Activated T-helper 17 cell treated with anti-CD3 and anti-CD28 coated beads, Interleukin-2, amount 50 U/mL, for 72 hours (primary cell): ENCODE results near the gene LRRC45. TPM values are rescaled to one million over a fixed set of nuclear protein-coding genes. Genes with fewer than 3 reads are reported as not detected.

Experiments used
- ATAC-seq: fragments of 150-1000 bp; cut with Tn5 transposase; replicated peaks from 2 replicates; pipeline ENCODE4 v1.10.0; 2021; ENCODE audit warnings: mild to moderate bottlenecking, moderate library complexity
- H3K27ac Mint-ChIP-seq: one replicate; pipeline ENCODE4 v1.8.0; 2022; ENCODE audit warnings: mixed read lengths
- H3K27me3 Mint-ChIP-seq: one replicate; pipeline ENCODE4 v1.8.0; 2022; ENCODE audit warnings: mixed read lengths
- H3K36me3 Mint-ChIP-seq: one replicate; pipeline ENCODE4 v1.8.0; 2022; ENCODE audit warnings: low read depth, mild to moderate bottlenecking, mixed read lengths
- H3K4me1 Mint-ChIP-seq: one replicate; pipeline ENCODE4 v1.8.0; 2022; ENCODE audit warnings: mixed read lengths
- H3K4me3 Mint-ChIP-seq: one replicate; pipeline ENCODE4 v1.8.0; 2022; ENCODE audit warnings: mild to moderate bottlenecking, mixed read lengths
- H3K9me3 Mint-ChIP-seq: one replicate; pipeline ENCODE4 v1.8.0; 2022; ENCODE audit warnings: mixed read lengths
- total RNA-seq, 2 donors: library from RNA; stranded (reverse); gene quantifications; one replicate each; pipeline ENCODE4 v1.2.3, GENCODE V29; 2022

Gene LRRC45
- total RNA-seq, 2 donors from 2014 or later = 14.0 to 23.9 TPM

DNA sequence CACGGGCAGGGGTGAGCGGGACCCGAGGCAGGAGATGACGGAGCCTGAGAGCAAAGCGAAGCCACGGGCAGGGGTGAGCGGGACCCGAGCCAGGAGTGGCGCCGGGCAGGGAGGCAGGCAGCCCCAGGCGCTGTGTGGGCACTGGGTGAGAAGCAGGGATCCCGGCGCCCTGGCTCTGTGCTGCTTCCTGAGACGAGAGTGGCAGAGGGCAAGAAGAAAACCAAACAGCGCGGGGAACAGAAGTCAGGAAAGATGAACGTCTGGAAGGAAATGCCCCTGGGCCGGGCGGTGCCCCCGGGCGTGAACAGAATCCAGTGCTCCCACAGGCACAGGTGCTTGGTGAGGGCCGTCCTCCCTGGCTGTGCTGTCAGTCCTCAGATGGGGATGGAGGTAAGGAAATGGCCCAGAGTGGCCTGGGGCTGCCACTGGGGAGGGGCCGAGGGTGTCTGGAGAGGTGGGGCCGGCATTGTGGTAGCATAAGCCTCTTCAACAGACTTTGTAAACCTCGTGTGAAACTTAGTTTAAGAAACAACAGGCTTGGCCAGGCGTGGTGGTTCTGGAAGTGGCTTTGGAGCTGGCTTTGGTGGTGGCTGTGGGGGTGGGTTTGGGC, 35.8 kb upstream of the LRRC45 start:
- Mint-ChIP-seq H3K4me3 (no peak overlapping the region), H3K27ac (no peak overlapping the region), H3K9me3 (no peaks in the 10 kb centered on the region), H3K36me3 (peaks cover 35% of the 10 kb centered on the region), H3K4me1 (peaks cover 10% of the 10 kb centered on the region), H3K27me3 (no peaks in the 10 kb centered on the region)
- no peak for ATAC-seq

DNA sequence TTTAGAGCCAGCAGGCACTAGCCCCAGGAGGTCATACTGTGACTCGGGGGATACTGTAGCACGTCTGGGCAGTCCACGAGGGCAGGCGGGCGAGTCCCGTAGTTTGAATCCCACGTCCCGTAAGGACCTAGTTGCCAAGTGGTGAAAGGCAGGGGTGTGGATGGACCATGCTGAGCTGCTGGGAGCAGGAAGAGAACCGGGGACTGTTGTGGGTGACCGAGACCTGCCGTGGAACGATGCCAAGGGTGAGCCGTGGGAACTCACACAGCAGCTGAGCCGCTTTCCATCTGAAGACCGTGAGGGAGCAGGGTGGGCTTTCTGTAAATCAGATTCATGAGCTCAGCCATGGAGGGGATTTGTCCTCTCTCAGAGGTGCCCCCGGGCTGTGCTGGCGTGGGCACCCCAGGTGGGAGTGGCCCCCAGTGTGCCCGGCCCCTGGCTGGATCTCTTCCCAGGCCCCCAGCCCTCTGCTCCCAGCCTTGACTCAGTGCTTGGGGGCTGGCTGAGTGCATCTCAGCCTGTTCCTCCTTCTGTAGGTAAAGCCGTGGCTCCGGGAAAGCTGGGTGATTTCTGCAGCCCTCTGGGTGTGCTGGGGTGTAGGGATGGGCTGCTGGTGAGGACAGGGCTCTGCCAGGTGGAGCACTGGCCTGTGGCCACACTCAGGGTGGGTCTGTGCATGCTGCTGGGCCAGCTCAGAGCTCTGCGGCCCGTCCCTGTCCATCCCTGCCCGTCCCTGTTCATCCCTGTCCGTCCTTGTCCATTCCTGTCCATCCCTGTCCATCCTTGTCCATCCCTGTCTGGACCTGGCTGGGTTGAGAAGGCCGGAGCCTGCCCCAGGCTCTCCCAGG, 32.0 kb upstream of the LRRC45 start:
- Mint-ChIP-seq H3K4me1 (peaks cover 4% of the 10 kb centered on the region), H3K36me3 (peaks cover 8% of the 10 kb centered on the region)

DNA sequence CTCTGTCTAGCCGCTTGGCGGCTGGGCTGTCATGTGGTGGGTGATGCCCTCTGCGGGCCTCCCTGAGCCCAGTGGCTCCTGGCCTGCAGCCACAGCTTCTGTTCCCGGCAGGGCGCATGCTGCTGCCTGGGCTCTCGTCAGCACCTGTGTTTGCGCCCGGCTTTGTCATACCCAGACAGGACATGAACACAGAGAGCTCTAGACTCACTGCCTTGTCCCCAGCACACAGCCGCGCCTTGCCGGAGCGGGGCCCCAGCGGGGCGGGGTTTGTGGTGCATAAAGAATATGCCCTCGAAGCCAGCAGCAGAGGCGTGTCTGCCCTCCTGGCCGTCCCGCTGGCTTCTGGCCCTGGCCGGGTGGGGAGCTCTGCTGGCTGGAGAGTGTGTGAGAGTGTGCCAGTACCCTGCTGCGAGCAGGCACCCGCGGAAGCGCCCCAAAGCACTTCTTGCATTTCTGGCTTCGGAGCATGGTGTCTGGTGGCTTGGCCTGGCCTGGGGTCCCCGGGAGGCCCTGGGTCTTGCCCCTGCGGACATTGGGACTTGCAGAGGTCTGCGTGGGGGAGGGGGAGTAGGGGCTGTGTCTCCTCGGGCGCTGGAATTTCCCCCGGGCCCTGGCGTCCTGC, 31.3 kb upstream of the LRRC45 start:
- H3K4me1 Mint-ChIP-seq = peaks cover 4% of the 10 kb centered on the region
- H3K4me3 Mint-ChIP-seq = no peak overlapping the region
- H3K36me3 Mint-ChIP-seq = peaks cover under 1% of the 10 kb centered on the region
- no peak overlapping the region for H3K27ac Mint-ChIP-seq
- no peak for ATAC-seq
- H3K27me3 Mint-ChIP-seq = no peaks in the 10 kb centered on the region
- no peaks in the 10 kb centered on the region for H3K9me3 Mint-ChIP-seq

More for the DNA sequence above, 32.0 kb upstream of the LRRC45 start:
- ATAC-seq = no peak
- peak overlapping the region; percentile 58 for H3K27ac Mint-ChIP-seq
- no peaks in the 10 kb centered on the region for H3K9me3 Mint-ChIP-seq
- H3K27me3 Mint-ChIP-seq = no peaks in the 10 kb centered on the region
- H3K4me3 Mint-ChIP-seq = no peak overlapping the region

- H3K9me3 Mint-ChIP-seq = no peaks in the 10 kb centered on the region
- H3K4me1 Mint-ChIP-seq = peaks cover 4% of the 10 kb centered on the region
- ATAC-seq = no peak
- H3K27ac Mint-ChIP-seq = no peak overlapping the region
- no peaks in the 10 kb centered on the region for H3K27me3 Mint-ChIP-seq
- no peaks in the 10 kb centered on the region for H3K36me3 Mint-ChIP-seq
- no peak overlapping the region for H3K4me3 Mint-ChIP-seq
Observed at GRCh38 chr17:81992306-81993102, 30.6 kb upstream of the LRRC45 start.

DNA sequence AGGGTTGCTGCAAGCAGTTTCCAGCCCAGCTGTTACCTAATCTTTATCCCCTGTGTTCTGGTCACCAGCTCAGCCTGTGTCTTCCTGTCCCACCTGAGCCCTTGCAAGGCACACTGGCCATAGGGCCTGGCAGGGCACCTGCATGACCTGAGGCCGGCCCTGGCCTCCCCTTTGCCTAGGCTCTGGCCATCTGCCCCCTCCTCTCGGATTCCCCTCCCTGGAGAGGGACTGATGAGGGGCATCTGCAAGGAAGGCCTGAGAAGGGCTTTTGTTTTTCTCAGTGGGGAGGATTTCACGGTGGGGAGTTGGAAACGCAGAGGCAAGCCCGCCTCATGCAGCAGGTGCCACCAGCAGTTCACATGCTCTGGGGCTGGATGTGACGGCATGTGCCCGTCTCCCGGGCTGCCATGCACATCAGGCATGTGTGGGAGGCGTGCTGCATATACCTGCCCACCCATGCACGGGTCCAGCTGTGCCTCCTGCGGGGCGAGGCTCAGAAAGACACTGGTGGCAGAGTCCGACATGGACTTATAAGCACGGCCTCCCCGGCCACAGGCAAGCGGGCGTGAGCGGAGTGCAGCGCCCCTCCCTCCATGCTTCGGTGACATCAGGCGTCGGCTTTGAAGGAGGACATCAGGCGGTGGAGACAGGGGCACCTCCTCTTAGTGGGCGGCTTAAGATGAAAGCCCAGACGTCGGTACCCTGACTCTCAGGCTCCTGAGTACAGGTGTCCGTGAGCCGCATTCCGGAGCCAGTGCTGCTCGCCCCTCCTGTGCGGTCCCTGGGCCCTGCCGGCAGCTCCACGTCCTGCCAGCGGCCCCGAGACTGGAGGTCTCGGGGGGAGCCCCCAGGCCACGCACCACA, 29.1 kb upstream of the LRRC45 start:
- no peaks in the 10 kb centered on the region for H3K27me3 Mint-ChIP-seq
- H3K36me3 Mint-ChIP-seq = no peaks in the 10 kb centered on the region
- no peak overlapping the region for H3K27ac Mint-ChIP-seq
- ATAC-seq = no peak
- H3K9me3 Mint-ChIP-seq = no peaks in the 10 kb centered on the region
- peaks cover 4% of the 10 kb centered on the region for H3K4me1 Mint-ChIP-seq
- no peak overlapping the region for H3K4me3 Mint-ChIP-seq

DNA sequence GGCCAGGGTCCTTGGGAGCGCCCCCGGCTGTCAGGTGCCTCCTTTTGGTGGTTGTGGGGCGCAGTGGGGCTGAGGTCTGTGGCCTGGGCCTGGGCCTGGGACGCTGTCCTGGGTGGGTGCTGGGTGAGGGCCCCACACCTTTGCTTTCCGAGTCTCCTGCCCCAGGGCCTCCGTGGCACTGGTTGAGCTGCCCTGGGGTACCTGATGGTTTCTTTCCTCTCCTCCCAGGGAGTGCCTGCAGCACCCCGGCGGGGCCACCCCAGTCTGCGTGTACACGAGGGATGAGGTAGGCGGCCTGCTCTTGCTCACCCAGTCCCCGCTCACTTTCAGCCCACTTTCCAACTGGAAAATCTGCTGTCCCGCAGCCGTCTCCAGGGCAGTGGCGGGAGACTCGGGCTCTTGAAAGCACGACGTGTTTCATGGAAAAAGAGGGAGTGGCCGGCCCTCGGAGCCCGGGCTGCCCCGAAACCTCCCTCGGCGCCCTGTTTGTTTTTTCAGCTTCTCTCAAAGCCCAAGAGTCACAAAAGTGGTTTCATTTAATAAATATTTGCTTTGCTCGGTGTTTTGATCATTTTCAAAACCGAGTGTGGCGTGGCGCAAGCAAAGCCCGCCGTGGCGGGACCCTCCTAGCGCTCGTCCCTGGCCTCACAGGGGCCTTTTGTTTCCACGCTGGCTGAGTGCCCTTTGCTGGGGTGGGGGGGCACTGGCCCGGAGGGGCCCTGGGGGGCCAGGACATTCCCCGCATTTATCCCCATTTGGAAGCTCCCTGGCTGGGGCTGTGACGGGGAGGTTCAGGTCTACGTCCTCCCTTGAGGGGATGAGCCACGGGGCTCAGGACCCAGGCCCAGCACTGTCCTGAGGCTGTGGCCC, 28.3 kb upstream of the LRRC45 start:
- H3K27ac Mint-ChIP-seq = no peak overlapping the region
- no peak for ATAC-seq
- H3K27me3 Mint-ChIP-seq = no peaks in the 10 kb centered on the region
- no peak overlapping the region for H3K4me3 Mint-ChIP-seq
- H3K4me1 Mint-ChIP-seq = peaks cover 4% of the 10 kb centered on the region
- no peaks in the 10 kb centered on the region for H3K36me3 Mint-ChIP-seq
- H3K9me3 Mint-ChIP-seq = no peaks in the 10 kb centered on the region

- no peak overlapping the region for H3K4me3 Mint-ChIP-seq
- peaks cover under 1% of the 10 kb centered on the region for H3K4me1 Mint-ChIP-seq
- H3K27ac Mint-ChIP-seq = no peak overlapping the region
- H3K27me3 Mint-ChIP-seq = no peaks in the 10 kb centered on the region
- no peaks in the 10 kb centered on the region for H3K36me3 Mint-ChIP-seq
- no peak for ATAC-seq
- no peaks in the 10 kb centered on the region for H3K9me3 Mint-ChIP-seq
Observed at GRCh38 chr17:81995463-81996231, 27.5 kb upstream of the LRRC45 start.

GRCh38 chr17:81996232-81996756, 26.8 kb upstream of the LRRC45 start:
- Mint-ChIP-seq H3K36me3 (no peaks in the 10 kb centered on the region), H3K9me3 (no peaks in the 10 kb centered on the region), H3K27ac (no peak overlapping the region), H3K27me3 (no peaks in the 10 kb centered on the region), H3K4me3 (no peak overlapping the region), H3K4me1 (no peaks in the 10 kb centered on the region)
- ATAC-seq = no peak

DNA sequence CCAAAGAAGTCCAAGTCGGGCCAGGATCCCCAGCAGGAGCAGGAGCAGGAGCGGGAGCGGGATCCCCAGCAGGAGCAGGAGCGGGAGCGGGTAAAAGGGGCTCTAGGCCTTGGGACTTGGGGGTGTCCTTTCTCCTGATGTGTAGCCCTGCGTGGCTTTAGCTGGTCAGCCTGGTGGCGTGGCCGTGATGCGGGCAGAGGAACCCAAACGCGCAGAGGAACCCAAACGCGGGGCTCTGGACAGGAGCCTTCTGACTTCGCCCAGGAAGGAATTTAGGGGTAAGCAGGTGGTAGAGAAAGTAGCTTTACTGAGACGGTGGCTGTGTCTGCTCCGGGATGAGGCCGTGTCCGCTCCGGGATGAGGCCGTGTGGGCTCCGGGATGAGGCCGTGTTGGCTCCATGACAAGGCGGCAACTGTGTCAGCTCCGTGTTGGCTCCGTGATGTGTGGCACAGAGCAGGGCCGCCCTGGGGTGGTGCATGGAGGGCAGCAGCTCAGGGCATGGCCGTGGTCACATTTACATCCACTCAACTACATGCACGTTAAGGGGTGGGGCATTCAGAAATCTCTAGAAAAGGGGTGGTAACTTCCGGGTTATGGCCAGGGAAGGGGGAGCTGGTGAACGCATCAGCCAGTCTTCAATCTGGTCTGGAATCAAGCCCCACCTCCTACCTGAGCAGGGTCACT, 26.2 kb upstream of the LRRC45 start:
- Mint-ChIP-seq H3K27ac (no peak overlapping the region), H3K27me3 (no peaks in the 10 kb centered on the region), H3K4me1 (no peaks in the 10 kb centered on the region), H3K4me3 (no peak overlapping the region), H3K9me3 (no peaks in the 10 kb centered on the region), H3K36me3 (no peaks in the 10 kb centered on the region)
- no peak for ATAC-seq

DNA sequence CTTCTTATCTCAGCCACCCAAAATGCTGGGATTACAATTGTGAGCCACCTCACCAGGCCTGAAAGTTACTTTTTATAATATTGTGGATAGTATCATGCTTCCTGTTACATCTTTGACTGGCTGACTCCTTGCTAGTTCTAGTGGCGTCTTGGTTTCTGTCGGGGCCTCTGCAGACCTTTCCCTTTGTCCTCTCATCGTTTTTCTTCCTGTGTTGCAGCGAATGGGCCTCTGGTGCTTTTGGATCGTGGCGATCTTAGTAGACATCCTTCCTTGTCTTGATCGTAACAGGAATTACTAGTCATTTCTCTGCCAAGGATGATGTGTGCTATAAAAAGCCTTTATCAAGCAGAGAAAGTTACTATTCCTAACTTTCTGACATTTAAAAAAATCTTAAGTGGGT, 24.9 kb upstream of the LRRC45 start:
- Mint-ChIP-seq H3K4me1 (no peaks in the 10 kb centered on the region), H3K36me3 (no peaks in the 10 kb centered on the region), H3K27ac (peak overlapping the region; percentile 75), H3K4me3 (no peak overlapping the region), H3K9me3 (no peaks in the 10 kb centered on the region), H3K27me3 (no peaks in the 10 kb centered on the region)
- no peak for ATAC-seq

- Mint-ChIP-seq H3K36me3 (no peaks in the 10 kb centered on the region), H3K4me3 (no peak overlapping the region), H3K4me1 (no peaks in the 10 kb centered on the region), H3K27me3 (no peaks in the 10 kb centered on the region), H3K27ac (peak overlapping the region; percentile 75), H3K9me3 (no peaks in the 10 kb centered on the region)
- ATAC-seq = no peak
Observed at GRCh38 chr17:81998691-81999438, 24.2 kb upstream of the LRRC45 start.
